Measurements from ENCODE around the gene ITPRID1.
A peak's percentile ranks its signal among the peaks of the same experiment; 100 is the strongest.

The ITPRID1 gene

GRCh38 chr7:31646942-31647341 is 133.1 kb downstream of the ITPRID1 start:
- DNase-seq = no peak

GRCh38 chr7:31647511-31647910 is 133.6 kb downstream of the ITPRID1 start:
- DNase-seq = no peak

GRCh38 chr7:31648288-31648687 is 134.4 kb downstream of the ITPRID1 start:
- no peak for DNase-seq

GRCh38 chr7:31648880-31649279 is 135.0 kb downstream of the ITPRID1 start:
- no peak for DNase-seq

GRCh38 chr7:31651234-31652062 is 137.6 kb downstream of the ITPRID1 start:
- DNase-seq = no peak

GRCh38 chr7:31652063-31652326 is 138.1 kb downstream of the ITPRID1 start:
- no peak for DNase-seq

GRCh38 chr7:31663072-31663471 is 149.2 kb downstream of the ITPRID1 start:
- no peak for DNase-seq

- DNase-seq = no peak
Observed at GRCh38 chr7:31664890-31665289, 151.0 kb downstream of the ITPRID1 start.

- no peak for DNase-seq
Observed at GRCh38 chr7:31665546-31665945, 151.7 kb downstream of the ITPRID1 start.

- no peak for DNase-seq
Observed at GRCh38 chr7:31669461-31669860, 155.6 kb downstream of the ITPRID1 start.

GRCh38 chr7:31679574-31680305 is 165.8 kb downstream of the ITPRID1 start:
- DNase-seq = no peak

GRCh38 chr7:31683445-31684225 is 169.7 kb downstream of the ITPRID1 start:
- no peak for DNase-seq

- DNase-seq = no peak
Observed at GRCh38 chr7:31687024-31687748, 173.3 kb downstream of the ITPRID1 start, which contains the start of gene PPP1R17. PPP1R17 (plus strand) TSS chr7:31687215; CDS start chr7:31692442, 5,227 bp downstream.

GRCh38 chr7:31688372-31688771 is 174.5 kb downstream of the ITPRID1 start:
- DNase-seq = no peak

- no peak for DNase-seq
Observed at GRCh38 chr7:31688996-31689395, 175.1 kb downstream of the ITPRID1 start.

GRCh38 chr7:31690935-31691334 is 177.0 kb downstream of the ITPRID1 start:
- peak; percentile 36 for DNase-seq

GRCh38 chr7:31692451-31692850 is 178.6 kb downstream of the ITPRID1 start:
- DNase-seq = no peak

GRCh38 chr7:31692871-31693270 is 179.0 kb downstream of the ITPRID1 start:
- DNase-seq = no peak

- DNase-seq = no peak
Observed at GRCh38 chr7:31695859-31696614, 182.1 kb downstream of the ITPRID1 start.

- DNase-seq = no peak
Observed at GRCh38 chr7:31699050-31699449, 185.2 kb downstream of the ITPRID1 start.

- no peak for DNase-seq
Observed at GRCh38 chr7:31702354-31702753, 188.5 kb downstream of the ITPRID1 start.

GRCh38 chr7:31705377-31705776 is 191.5 kb downstream of the ITPRID1 start:
- DNase-seq = no peak
